ENCODE measurements around the gene PINK1.
"Not testable (repeated sequence)": the region's sequence is repeated elsewhere in the genome, so short reads cannot be mapped to it uniquely, and the experiment has no call there.

Gene PINK1

GRCh38 chr1:20633190-20634064 is at the start of gene PINK1:
Gene PINK1, plus strand, starts transcription at chr1:20633458. Its CDS starts 91 bp downstream, at chr1:20633549.
- no peak for DNase-seq (ENCODE audit: low read depth, low spot score)

GRCh38 chr1:20584890-20585289 is 48.4 kb upstream of the PINK1 start:
- no peak for DNase-seq (ENCODE audit: low read depth, low spot score)

GRCh38 chr1:20586953-20587660 is 46.2 kb upstream of the PINK1 start:
- no peak for DNase-seq (ENCODE audit: low read depth, low spot score)

- DNase-seq (ENCODE audit: low read depth, low spot score) = no peak
Observed at GRCh38 chr1:20587661-20588053, 45.6 kb upstream of the PINK1 start.

GRCh38 chr1:20588634-20589225 is 44.5 kb upstream of the PINK1 start, which contains the start of gene CDA:
Gene CDA, plus strand, starts transcription at chr1:20589097. Its CDS starts 33 bp downstream, at chr1:20589130.
- no peak for DNase-seq (ENCODE audit: low read depth, low spot score)

- no peak for DNase-seq (ENCODE audit: low read depth, low spot score)
Observed at GRCh38 chr1:20589331-20590278, 43.7 kb upstream of the PINK1 start.

- no peak for DNase-seq (ENCODE audit: low read depth, low spot score)
Observed at GRCh38 chr1:20590306-20590777, 42.9 kb upstream of the PINK1 start.

- no peak for DNase-seq (ENCODE audit: low read depth, low spot score)
Observed at GRCh38 chr1:20593756-20594155, 39.5 kb upstream of the PINK1 start.

GRCh38 chr1:20594746-20595145 is 38.5 kb upstream of the PINK1 start:
- DNase-seq (ENCODE audit: low read depth, low spot score) = no peak

- DNase-seq (ENCODE audit: low read depth, low spot score) = no peak
Observed at GRCh38 chr1:20596106-20596505, 37.2 kb upstream of the PINK1 start.

- DNase-seq (ENCODE audit: low read depth, low spot score) = no peak
Observed at GRCh38 chr1:20597650-20598049, 35.6 kb upstream of the PINK1 start.

- no peak for DNase-seq (ENCODE audit: low read depth, low spot score)
Observed at GRCh38 chr1:20600156-20600555, 33.1 kb upstream of the PINK1 start.

GRCh38 chr1:20601129-20601825 is 32.0 kb upstream of the PINK1 start:
- DNase-seq (ENCODE audit: low read depth, low spot score) = no peak

GRCh38 chr1:20602851-20603450 is 30.3 kb upstream of the PINK1 start:
- no peak for DNase-seq (ENCODE audit: low read depth, low spot score)

- DNase-seq (ENCODE audit: low read depth, low spot score) = no peak
Observed at GRCh38 chr1:20603504-20604464, 29.5 kb upstream of the PINK1 start.

GRCh38 chr1:20604678-20605077 is 28.6 kb upstream of the PINK1 start:
- no peak for DNase-seq (ENCODE audit: low read depth, low spot score)

GRCh38 chr1:20606801-20607570 is 26.3 kb upstream of the PINK1 start:
- not testable (repeated sequence) for DNase-seq (ENCODE audit: low read depth, low spot score)

GRCh38 chr1:20609541-20609940 is 23.7 kb upstream of the PINK1 start:
- no peak for DNase-seq (ENCODE audit: low read depth, low spot score)
